ENCODE results near the gene IFITM10. TPM values are rescaled to one million over a fixed set of nuclear protein-coding genes. Genes with fewer than 3 reads are reported as not detected.

Gene IFITM10
- total and polyA plus RNA-seq, 10 of the 15 experiments (the other 5 are each of a cell fraction or from before 2014, with no cell fraction given): 0.04 to 0.27 TPM; not detected in 8

DNA sequence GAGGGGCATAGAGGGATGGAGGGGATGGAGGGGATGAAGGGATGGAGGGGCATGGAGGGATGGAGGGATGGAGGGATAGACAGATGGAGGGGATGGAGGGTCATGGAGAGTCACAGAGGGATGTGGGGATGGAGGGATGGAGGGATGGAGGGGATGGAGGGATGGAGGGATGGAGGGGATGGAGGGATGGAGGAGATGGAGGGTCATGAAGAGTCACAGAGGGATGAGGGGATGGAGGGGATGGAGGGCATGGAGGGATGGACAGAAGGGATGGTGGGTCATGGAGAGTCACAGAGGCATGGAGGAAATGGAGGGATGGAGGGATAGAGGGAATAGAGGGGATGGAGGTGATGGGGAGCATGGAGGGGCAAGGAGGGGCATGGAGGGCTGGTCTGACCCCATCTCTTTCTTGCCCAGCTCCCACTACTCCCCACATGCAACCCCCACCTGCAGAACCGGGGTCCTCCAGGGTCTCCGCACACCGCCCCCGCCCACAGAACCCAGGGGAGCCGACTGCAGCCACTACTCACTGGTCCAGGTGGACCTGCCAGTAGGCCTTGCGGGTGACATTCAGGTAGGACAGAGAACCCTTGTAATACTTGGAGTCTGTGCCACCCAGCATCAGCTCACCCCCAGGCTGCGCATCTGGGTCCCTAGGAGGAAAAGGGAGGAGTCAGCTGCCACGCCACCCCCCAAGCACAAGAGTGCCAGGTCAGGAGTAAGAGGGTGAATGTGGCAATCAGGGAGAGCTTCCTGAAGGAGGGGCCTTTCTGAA, 4.2 kb upstream of the IFITM10 start:
- Histone ChIP-seq H3K4me2 (ENCODE audit: control insufficient read depth, insufficient read depth) (no peak overlapping the region), H3K9me3 (replicated peaks; ENCODE audit: control insufficient read depth, insufficient read depth, low read length) (no peaks in the 10 kb centered on the region), H2AFZ (ENCODE audit: control insufficient read depth, low read depth, low read length) (no peak overlapping the region), H3K79me2 (ENCODE audit: control insufficient read depth, insufficient read depth, low read length) (no peaks in the 10 kb centered on the region), H3K9ac (ENCODE audit: control insufficient read depth, insufficient read depth, low read length) (no peak overlapping the region), H3K27ac (ENCODE audit: control insufficient read depth, insufficient read depth) (no peak overlapping the region), H3K4me1 (ENCODE audit: control insufficient read depth, insufficient read depth, low read length) (no peaks in the 10 kb centered on the region), H3K27me3 (replicated peaks in 1 of 2; ENCODE audit: control insufficient read depth in 2 of 2, insufficient read depth in 2 of 2, low read length in 1 of 2) (no peaks in the 10 kb centered on the region), H4K20me1 (ENCODE audit: control insufficient read depth, insufficient read depth) (no peaks in the 10 kb centered on the region), H3K36me3 (ENCODE audit: control insufficient read depth in 2 of 2, insufficient read depth in 2 of 2, low read length in 1 of 2) (no peaks in the 10 kb centered on the region), H3K4me3 (no peak overlapping the region)
- RAD21 ChIA-PET (ENCODE audit: unreplicated experiment): interaction anchor here (0.5 kb wide), 1 partner anchor 198 kb away, joined by 3 read pairs; no protein-coding TSS in a partner anchor
- DNase-seq (ENCODE audit: low read depth, low spot score): no peak
- TF ChIP-seq CBFB (IDR thresholded peaks at IDR 0.05; ENCODE audit: low read depth) (no peak), MTA2 (IDR thresholded peaks at IDR 0.05; ENCODE audit: low read depth) (no peak), SREBF1 (IDR thresholded peaks at IDR 0.05; ENCODE audit: low read length) (no peak), TCF12 (IDR thresholded peaks at IDR 0.05; ENCODE audit: low read depth, low read length) (no peak), RAD51 (IDR thresholded peaks at IDR 0.05) (no peak)
- TF ChIP-seq, protein P1, sequence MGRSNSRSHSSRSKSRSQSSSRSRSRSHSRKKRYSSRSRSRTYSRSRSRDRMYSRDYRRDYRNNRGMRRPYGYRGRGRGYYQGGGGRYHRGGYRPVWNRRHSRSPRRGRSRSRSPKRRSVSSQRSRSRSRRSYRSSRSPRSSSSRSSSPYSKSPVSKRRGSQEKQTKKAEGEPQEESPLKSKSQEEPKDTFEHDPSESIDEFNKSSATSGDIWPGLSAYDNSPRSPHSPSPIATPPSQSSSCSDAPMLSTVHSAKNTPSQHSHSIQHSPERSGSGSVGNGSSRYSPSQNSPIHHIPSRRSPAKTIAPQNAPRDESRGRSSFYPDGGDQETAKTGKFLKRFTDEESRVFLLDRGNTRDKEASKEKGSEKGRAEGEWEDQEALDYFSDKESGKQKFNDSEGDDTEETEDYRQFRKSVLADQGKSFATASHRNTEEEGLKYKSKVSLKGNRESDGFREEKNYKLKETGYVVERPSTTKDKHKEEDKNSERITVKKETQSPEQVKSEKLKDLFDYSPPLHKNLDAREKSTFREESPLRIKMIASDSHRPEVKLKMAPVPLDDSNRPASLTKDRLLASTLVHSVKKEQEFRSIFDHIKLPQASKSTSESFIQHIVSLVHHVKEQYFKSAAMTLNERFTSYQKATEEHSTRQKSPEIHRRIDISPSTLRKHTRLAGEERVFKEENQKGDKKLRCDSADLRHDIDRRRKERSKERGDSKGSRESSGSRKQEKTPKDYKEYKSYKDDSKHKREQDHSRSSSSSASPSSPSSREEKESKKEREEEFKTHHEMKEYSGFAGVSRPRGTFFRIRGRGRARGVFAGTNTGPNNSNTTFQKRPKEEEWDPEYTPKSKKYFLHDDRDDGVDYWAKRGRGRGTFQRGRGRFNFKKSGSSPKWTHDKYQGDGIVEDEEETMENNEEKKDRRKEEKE (IDR thresholded peaks at IDR 0.05): no peak
- in situ Hi-C loops (cut with MboI): no loop called here
- BruUV-seq (replicated peaks): no TSS peak
- no peak for ATAC-seq
- intact Hi-C loops (cut with micrococcal nuclease; ENCODE audit: unreplicated experiment): no loop called here
- 83% methylated on average over 8 of the region's 8 CpGs for WGBS (ENCODE audit: insufficient coverage, insufficient replicate concordance, low lambda C conversion rate, missing lambda C conversion rate)
- POLR2A ChIA-PET: no interaction called here
- CTCF ChIA-PET: no interaction called here
- SMC1A ChIA-PET (ENCODE audit: uncharacterized antibody, unreplicated experiment): no interaction called here
- FAIRE-seq: no peak

All from GM12878 (cell line).